ENCODE data around the gene AKAP6. TPM values are rescaled to one million over a fixed set of nuclear protein-coding genes. Genes with fewer than 3 reads are reported as not detected.

AKAP6 gene
- total RNA-seq, 1 experiment from 2014 or later = 1.1 TPM

DNA sequence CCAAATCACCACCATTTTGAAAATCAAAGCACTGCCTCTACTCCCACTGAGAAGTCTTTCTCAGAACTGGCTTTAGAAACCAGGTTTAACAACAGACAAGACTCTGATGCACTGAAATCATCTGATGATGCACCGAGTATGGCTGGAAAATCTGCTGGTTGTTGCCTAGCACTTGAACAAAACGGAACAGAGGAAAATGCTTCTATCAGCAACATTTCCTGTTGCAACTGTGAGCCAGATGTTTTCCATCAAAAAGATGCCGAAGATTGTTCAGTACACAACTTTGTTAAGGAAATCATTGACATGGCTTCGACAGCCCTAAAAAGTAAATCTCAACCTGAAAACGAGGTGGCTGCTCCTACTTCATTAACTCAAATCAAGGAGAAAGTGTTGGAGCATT is 494.6 kb downstream of the AKAP6 start:
- Histone ChIP-seq H2BK15ac (ENCODE audit: low read depth, low read length) (no peak overlapping the region), H3T11ph (ENCODE audit: low read length) (no peak overlapping the region), H3K23me2 (ENCODE audit: insufficient read length, low read depth, low read length, poor library complexity, severe bottlenecking) (no peaks in the 10 kb centered on the region), H3K79me1 (ENCODE audit: insufficient read depth, low read depth, low read length, poor library complexity, severe bottlenecking) (no peaks in the 10 kb centered on the region), H2BK120ac (ENCODE audit: low read depth, low read length, poor library complexity, severe bottlenecking) (no peak overlapping the region), H3K4ac (ENCODE audit: low read depth, low read length) (no peak overlapping the region), H2BK20ac (ENCODE audit: low read depth, low read length, poor library complexity, severe bottlenecking) (no peak overlapping the region), H2AK5ac (ENCODE audit: insufficient read length, low read length) (no peak overlapping the region), H3K9me3 (ENCODE audit: control insufficient read depth, low read depth, low read length) (no peaks in the 10 kb centered on the region), H3K9ac (ENCODE audit: extremely low read depth, insufficient read length, low read length) (no peak overlapping the region), H4K20me1 (ENCODE audit: control insufficient read depth, insufficient read depth, insufficient read length) (no peaks in the 10 kb centered on the region), H3K4me2 (ENCODE audit: insufficient read depth, insufficient read length, low read length) (no peak overlapping the region), H3K79me2 (ENCODE audit: insufficient read depth, low read length) (no peaks in the 10 kb centered on the region), H3K18ac (ENCODE audit: insufficient read length, low read depth, low read length) (no peak overlapping the region), H2AFZ (ENCODE audit: low read length) (no peak overlapping the region), H3K56ac (ENCODE audit: insufficient read length, low read depth, low read length) (no peak overlapping the region), H3K27ac (ENCODE audit: insufficient read length, low read depth, low read length) (no peak overlapping the region), H4K91ac (ENCODE audit: insufficient read length, low read depth, low read length) (no peak overlapping the region), H3K14ac (ENCODE audit: insufficient read depth, low read length) (no peak overlapping the region), H4K5ac (ENCODE audit: insufficient read length, low read depth, low read length) (no peak overlapping the region), H3K4me1 (ENCODE audit: insufficient read depth, low read length) (0 out of 2 replicates have a peak, but pooled peaks cover 3% of the 10 kb centered on the region), H3K27me3 (ENCODE audit: insufficient read depth, low read length) (no peaks in the 10 kb centered on the region), H2BK12ac (ENCODE audit: insufficient read length, low read depth, low read length) (no peak overlapping the region), H3K23ac (ENCODE audit: insufficient read length, low read depth, low read length) (no peak overlapping the region), H4K8ac (replicated peaks; ENCODE audit: insufficient read length, low read depth, low read length) (no peak overlapping the region), H2BK5ac (ENCODE audit: insufficient read length, low read length) (no peak overlapping the region)
- no peak overlapping the region for H3K4me3 Mint-ChIP-seq
- H3K27me3 Mint-ChIP-seq (ENCODE audit: low read depth) = no peaks in the 10 kb centered on the region
- TF ChIP-seq, protein P1, sequence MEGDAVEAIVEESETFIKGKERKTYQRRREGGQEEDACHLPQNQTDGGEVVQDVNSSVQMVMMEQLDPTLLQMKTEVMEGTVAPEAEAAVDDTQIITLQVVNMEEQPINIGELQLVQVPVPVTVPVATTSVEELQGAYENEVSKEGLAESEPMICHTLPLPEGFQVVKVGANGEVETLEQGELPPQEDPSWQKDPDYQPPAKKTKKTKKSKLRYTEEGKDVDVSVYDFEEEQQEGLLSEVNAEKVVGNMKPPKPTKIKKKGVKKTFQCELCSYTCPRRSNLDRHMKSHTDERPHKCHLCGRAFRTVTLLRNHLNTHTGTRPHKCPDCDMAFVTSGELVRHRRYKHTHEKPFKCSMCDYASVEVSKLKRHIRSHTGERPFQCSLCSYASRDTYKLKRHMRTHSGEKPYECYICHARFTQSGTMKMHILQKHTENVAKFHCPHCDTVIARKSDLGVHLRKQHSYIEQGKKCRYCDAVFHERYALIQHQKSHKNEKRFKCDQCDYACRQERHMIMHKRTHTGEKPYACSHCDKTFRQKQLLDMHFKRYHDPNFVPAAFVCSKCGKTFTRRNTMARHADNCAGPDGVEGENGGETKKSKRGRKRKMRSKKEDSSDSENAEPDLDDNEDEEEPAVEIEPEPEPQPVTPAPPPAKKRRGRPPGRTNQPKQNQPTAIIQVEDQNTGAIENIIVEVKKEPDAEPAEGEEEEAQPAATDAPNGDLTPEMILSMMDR (conservative IDR thresholded peaks at IDR 0.05) = no peak
- no CpG with 5 or more reads among the region's 5 CpGs for WGBS (ENCODE audit: extremely low coverage, insufficient read length, low lambda C conversion rate)
- no peak for DNase-seq
- no peaks in the 10 kb centered on the region for H3K9me3 Mint-ChIP-seq
- H3K36me3 Mint-ChIP-seq (ENCODE audit: insufficient read depth in 1 of 3, low read depth in 3 of 3) = no peaks in the 10 kb centered on the region
- peaks cover 8 to 9% of the 10 kb centered on the region in 2 experiments for H3K4me1 Mint-ChIP-seq
- H3K27ac Mint-ChIP-seq = no peak overlapping the region

All from H9 (cell line).